ENCODE results near the gene XYLB.
A peak's percentile ranks its signal among the peaks of the same experiment; 100 is the strongest.

Gene XYLB

DNA sequence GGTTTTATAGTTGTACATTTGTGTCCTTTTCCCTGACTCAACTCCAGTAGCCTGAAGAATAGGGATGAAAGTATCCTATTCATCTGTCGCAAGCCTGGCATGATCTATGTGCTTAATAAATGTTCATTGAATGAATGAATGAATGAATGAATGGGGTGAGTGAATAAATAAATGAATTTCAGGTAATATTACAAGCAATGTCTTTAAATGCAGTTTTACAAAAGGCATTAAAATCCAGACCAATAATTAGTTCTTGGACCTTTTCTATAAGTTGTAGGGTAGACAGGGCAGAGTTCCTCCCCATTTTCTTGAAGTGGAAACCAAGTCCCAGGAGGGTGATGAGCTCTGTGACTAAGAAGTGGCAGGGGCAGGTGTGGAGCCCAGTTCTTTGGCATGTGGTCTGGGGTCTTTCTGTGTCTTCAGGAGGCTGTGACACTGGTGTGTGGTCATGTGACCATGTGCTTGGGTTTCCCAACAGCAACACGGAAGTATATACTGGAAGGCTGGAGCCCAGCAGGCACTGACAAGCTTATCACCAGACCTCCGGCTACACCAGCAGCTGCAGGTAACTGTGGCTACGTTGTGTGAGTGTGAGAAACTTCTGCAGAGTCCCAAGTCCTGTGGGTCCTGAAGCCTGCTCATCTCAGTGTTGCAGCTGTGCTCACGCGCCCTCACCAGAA is 18.3 kb downstream of the XYLB start:
- Histone ChIP-seq H3K27ac (ENCODE audit: low read length, poor library complexity, severe bottlenecking) (no peak overlapping the region), H3K9ac (ENCODE audit: low read length) (no peak overlapping the region), H2BK120ac (ENCODE audit: low read depth, low read length) (no peak overlapping the region), H3K79me1 (replicated peaks; ENCODE audit: low read length, poor library complexity, severe bottlenecking) (peaks cover 2% of the 10 kb centered on the region), H3K14ac (ENCODE audit: low read length in 2 of 2) (no peak overlapping the region), H3K27me3 (ENCODE audit: control insufficient read depth in 1 of 2, insufficient read depth in 1 of 2, low read length in 2 of 2) (no peaks in the 10 kb centered on the region), H3K4me1 (ENCODE audit: control insufficient read depth, insufficient read depth, low read depth, low read length) (no peaks in the 10 kb centered on the region), H2BK12ac (ENCODE audit: low read length in 2 of 2) (no peak overlapping the region), H3K4me2 (ENCODE audit: low read length, poor library complexity, severe bottlenecking) (no peak overlapping the region), H3K23ac (ENCODE audit: low read length in 2 of 2) (no peak overlapping the region), H4K8ac (ENCODE audit: low read length) (no peak overlapping the region), H2AK5ac (ENCODE audit: low read length, severe bottlenecking) (no peak overlapping the region), H4K91ac (ENCODE audit: low read length) (no peak overlapping the region), H3K18ac (ENCODE audit: low read depth in 1 of 2, low read length in 2 of 2) (no peak overlapping the region), H3K4ac (ENCODE audit: low read depth in 1 of 2, low read length in 2 of 2) (no peak overlapping the region), H3K36me3 (ENCODE audit: control insufficient read depth in 1 of 2, insufficient read depth in 2 of 2, low read depth in 1 of 2, low read length in 2 of 2) (peaks cover 21 to 89% of the 10 kb centered on the region in 2 experiments), H2AFZ (ENCODE audit: low read depth, low read length) (no peak overlapping the region), H3K9me3 (ENCODE audit: control insufficient read depth, low read length) (no peaks in the 10 kb centered on the region), H2BK5ac (ENCODE audit: low read depth, low read length, poor library complexity, severe bottlenecking) (no peak overlapping the region), H3K4me3 (ENCODE audit: insufficient read depth in 1 of 2, low read depth in 1 of 2, low read length in 2 of 2) (no peak overlapping the region), H2BK15ac (ENCODE audit: low read depth, poor library complexity, severe bottlenecking) (no peak overlapping the region)
- WGBS, result over 99% methylated on average over 6 of the region's 6 CpGs
- no peak for DNase-seq

- Histone ChIP-seq H3K4me1 (ENCODE audit: control insufficient read depth, insufficient read depth, low read depth, low read length) (no peaks in the 10 kb centered on the region), H3K23ac (ENCODE audit: low read length in 2 of 2) (no peak overlapping the region), H3K36me3 (ENCODE audit: control insufficient read depth in 1 of 2, insufficient read depth in 2 of 2, low read depth in 1 of 2, low read length in 2 of 2) (peaks cover 20 to 89% of the 10 kb centered on the region in 2 experiments), H2AK5ac (ENCODE audit: low read length, severe bottlenecking) (no peak overlapping the region), H3K4ac (ENCODE audit: low read depth in 1 of 2, low read length in 2 of 2) (no peak overlapping the region), H3K9ac (ENCODE audit: low read length) (no peak overlapping the region), H2BK15ac (ENCODE audit: low read depth, poor library complexity, severe bottlenecking) (no peak overlapping the region), H2BK12ac (ENCODE audit: low read length in 2 of 2) (no peak overlapping the region), H3K27ac (ENCODE audit: low read length, poor library complexity, severe bottlenecking) (no peak overlapping the region), H3K4me3 (ENCODE audit: insufficient read depth in 1 of 2, low read depth in 1 of 2, low read length in 2 of 2) (no peak overlapping the region), H3K18ac (ENCODE audit: low read depth in 1 of 2, low read length in 2 of 2) (no peak overlapping the region), H3K79me1 (replicated peaks; ENCODE audit: low read length, poor library complexity, severe bottlenecking) (no peaks in the 10 kb centered on the region), H3K14ac (ENCODE audit: low read length in 2 of 2) (no peak overlapping the region), H4K8ac (ENCODE audit: low read length) (no peak overlapping the region), H3K9me3 (ENCODE audit: control insufficient read depth, low read length) (no peaks in the 10 kb centered on the region), H4K91ac (ENCODE audit: low read length) (no peak overlapping the region), H3K4me2 (ENCODE audit: low read length, poor library complexity, severe bottlenecking) (no peak overlapping the region), H2AFZ (ENCODE audit: low read depth, low read length) (no peak overlapping the region), H2BK120ac (ENCODE audit: low read depth, low read length) (no peak overlapping the region), H2BK5ac (ENCODE audit: low read depth, low read length, poor library complexity, severe bottlenecking) (no peak overlapping the region), H3K27me3 (ENCODE audit: control insufficient read depth in 1 of 2, insufficient read depth in 1 of 2, low read length in 2 of 2) (no peaks in the 10 kb centered on the region)
- no peak for DNase-seq
- 98% methylated on average over 13 of the region's 13 CpGs for WGBS
Observed at GRCh38 chr3:38365469-38366062, 19.0 kb downstream of the XYLB start.

GRCh38 chr3:38366082-38366481 is 19.5 kb downstream of the XYLB start:
- H2BK15ac ChIP-seq (ENCODE audit: low read depth, poor library complexity, severe bottlenecking), result no peak overlapping the region
- no peak overlapping the region for H2AFZ ChIP-seq (ENCODE audit: low read depth, low read length)
- no peak overlapping the region for H2AK5ac ChIP-seq (ENCODE audit: low read length, severe bottlenecking)

DNA sequence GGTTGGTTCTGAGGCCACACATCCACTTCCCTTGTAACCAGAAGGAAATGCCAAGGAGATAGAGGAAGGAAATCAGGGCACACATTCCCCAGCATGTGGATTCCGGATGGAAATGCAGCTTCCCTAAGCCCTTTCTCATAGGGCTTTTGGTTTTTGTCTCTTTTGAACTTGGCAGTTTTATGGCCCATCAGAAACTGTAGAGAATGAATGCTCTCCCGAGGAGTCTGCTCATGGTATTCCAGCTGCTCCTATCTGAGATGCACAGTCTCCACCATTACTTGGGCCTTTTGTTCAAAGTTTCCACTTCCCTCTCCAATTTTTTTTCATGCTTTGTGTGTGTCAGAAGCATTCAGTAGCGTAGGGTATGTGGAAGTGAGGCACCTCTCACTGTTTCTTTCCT is 21.2 kb downstream of the XYLB start:
- Histone ChIP-seq H2BK5ac (ENCODE audit: low read depth, low read length, poor library complexity, severe bottlenecking) (no peak overlapping the region), H3K23ac (ENCODE audit: low read length in 2 of 2) (no peak overlapping the region), H3K4ac (ENCODE audit: low read depth in 1 of 2, low read length in 2 of 2) (no peak overlapping the region), H3K4me1 (ENCODE audit: control insufficient read depth, insufficient read depth, low read depth, low read length) (peaks cover 2% of the 10 kb centered on the region), H3K4me3 (ENCODE audit: insufficient read depth in 1 of 2, low read depth in 1 of 2, low read length in 2 of 2) (no peak overlapping the region), H2AK5ac (ENCODE audit: low read length, severe bottlenecking) (no peak overlapping the region), H3K18ac (ENCODE audit: low read depth in 1 of 2, low read length in 2 of 2) (no peak overlapping the region), H3K27me3 (ENCODE audit: control insufficient read depth in 1 of 2, insufficient read depth in 1 of 2, low read length in 2 of 2) (no peaks in the 10 kb centered on the region), H3K79me1 (replicated peaks; ENCODE audit: low read length, poor library complexity, severe bottlenecking) (no peaks in the 10 kb centered on the region), H2BK12ac (ENCODE audit: low read length in 2 of 2) (no peak overlapping the region), H3K9ac (ENCODE audit: low read length) (no peak overlapping the region), H3K4me2 (ENCODE audit: low read length, poor library complexity, severe bottlenecking) (no peak overlapping the region), H3K14ac (ENCODE audit: low read length in 2 of 2) (no peak overlapping the region), H4K91ac (ENCODE audit: low read length) (no peak overlapping the region), H3K9me3 (ENCODE audit: control insufficient read depth, low read length) (no peaks in the 10 kb centered on the region), H3K27ac (ENCODE audit: low read length, poor library complexity, severe bottlenecking) (no peak overlapping the region), H2AFZ (ENCODE audit: low read depth, low read length) (no peak overlapping the region), H4K8ac (ENCODE audit: low read length) (no peak overlapping the region), H2BK15ac (ENCODE audit: low read depth, poor library complexity, severe bottlenecking) (no peak overlapping the region), H3K36me3 (ENCODE audit: control insufficient read depth in 1 of 2, insufficient read depth in 2 of 2, low read depth in 1 of 2, low read length in 2 of 2) (peaks cover 24 to 90% of the 10 kb centered on the region in 2 experiments), H2BK120ac (ENCODE audit: low read depth, low read length) (no peak overlapping the region)
- DNase-seq, result peak; percentile 11
- WGBS, result 25% methylated on average over 2 of the region's 3 CpGs

More at GRCh38 chr3:38366082-38366481, 19.5 kb downstream of the XYLB start:
- Histone ChIP-seq H3K18ac (ENCODE audit: low read depth in 1 of 2, low read length in 2 of 2) (no peak overlapping the region), H3K27ac (ENCODE audit: low read length, poor library complexity, severe bottlenecking) (no peak overlapping the region), H2BK12ac (ENCODE audit: low read length in 2 of 2) (no peak overlapping the region), H3K4me2 (ENCODE audit: low read length, poor library complexity, severe bottlenecking) (no peak overlapping the region), H4K91ac (ENCODE audit: low read length) (no peak overlapping the region), H3K14ac (ENCODE audit: low read length in 2 of 2) (no peak overlapping the region), H3K9ac (ENCODE audit: low read length) (no peak overlapping the region), H3K79me1 (replicated peaks; ENCODE audit: low read length, poor library complexity, severe bottlenecking) (no peaks in the 10 kb centered on the region), H2BK5ac (ENCODE audit: low read depth, low read length, poor library complexity, severe bottlenecking) (no peak overlapping the region), H3K4me3 (ENCODE audit: insufficient read depth in 1 of 2, low read depth in 1 of 2, low read length in 2 of 2) (no peak overlapping the region), H3K4ac (ENCODE audit: low read depth in 1 of 2, low read length in 2 of 2) (no peak overlapping the region), H3K23ac (ENCODE audit: low read length in 2 of 2) (no peak overlapping the region), H3K27me3 (ENCODE audit: control insufficient read depth in 1 of 2, insufficient read depth in 1 of 2, low read length in 2 of 2) (no peaks in the 10 kb centered on the region), H4K8ac (ENCODE audit: low read length) (no peak overlapping the region), H3K4me1 (ENCODE audit: control insufficient read depth, insufficient read depth, low read depth, low read length) (no peaks in the 10 kb centered on the region), H3K9me3 (ENCODE audit: control insufficient read depth, low read length) (no peaks in the 10 kb centered on the region), H3K36me3 (ENCODE audit: control insufficient read depth in 1 of 2, insufficient read depth in 2 of 2, low read depth in 1 of 2, low read length in 2 of 2) (peaks cover 20 to 87% of the 10 kb centered on the region in 2 experiments), H2BK120ac (ENCODE audit: low read depth, low read length) (no peak overlapping the region)
- DNase-seq, result no peak
- WGBS, result 96% methylated on average over 3 of the region's 3 CpGs
